Measurements from ENCODE around the gene MECP2.

The MECP2 gene

DNA sequence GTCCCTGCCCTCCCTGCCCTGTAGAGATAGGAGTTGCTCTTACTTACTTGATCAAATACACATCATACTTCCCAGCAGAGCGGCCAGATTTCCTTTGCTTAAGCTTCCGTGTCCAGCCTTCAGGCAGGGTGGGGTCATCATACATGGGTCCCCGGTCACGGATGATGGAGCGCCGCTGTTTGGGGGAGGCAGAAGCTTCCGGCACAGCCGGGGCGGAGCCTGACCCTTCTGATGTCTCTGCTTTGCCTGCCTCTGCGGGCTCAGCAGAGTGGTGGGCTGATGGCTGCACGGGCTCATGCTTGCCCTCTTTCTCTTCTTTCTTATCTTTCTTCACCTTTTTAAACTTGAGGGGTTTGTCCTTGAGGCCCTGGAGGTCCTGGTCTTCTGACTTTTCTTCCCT is 65.4 kb downstream of the MECP2 start:
- TF ChIP-seq, protein P1, sequence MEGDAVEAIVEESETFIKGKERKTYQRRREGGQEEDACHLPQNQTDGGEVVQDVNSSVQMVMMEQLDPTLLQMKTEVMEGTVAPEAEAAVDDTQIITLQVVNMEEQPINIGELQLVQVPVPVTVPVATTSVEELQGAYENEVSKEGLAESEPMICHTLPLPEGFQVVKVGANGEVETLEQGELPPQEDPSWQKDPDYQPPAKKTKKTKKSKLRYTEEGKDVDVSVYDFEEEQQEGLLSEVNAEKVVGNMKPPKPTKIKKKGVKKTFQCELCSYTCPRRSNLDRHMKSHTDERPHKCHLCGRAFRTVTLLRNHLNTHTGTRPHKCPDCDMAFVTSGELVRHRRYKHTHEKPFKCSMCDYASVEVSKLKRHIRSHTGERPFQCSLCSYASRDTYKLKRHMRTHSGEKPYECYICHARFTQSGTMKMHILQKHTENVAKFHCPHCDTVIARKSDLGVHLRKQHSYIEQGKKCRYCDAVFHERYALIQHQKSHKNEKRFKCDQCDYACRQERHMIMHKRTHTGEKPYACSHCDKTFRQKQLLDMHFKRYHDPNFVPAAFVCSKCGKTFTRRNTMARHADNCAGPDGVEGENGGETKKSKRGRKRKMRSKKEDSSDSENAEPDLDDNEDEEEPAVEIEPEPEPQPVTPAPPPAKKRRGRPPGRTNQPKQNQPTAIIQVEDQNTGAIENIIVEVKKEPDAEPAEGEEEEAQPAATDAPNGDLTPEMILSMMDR (IDR thresholded peaks at IDR 0.05; ENCODE audit: low read depth, low read length, missing control alignments), result no peak
- no peak for DNase-seq (ENCODE audit: extremely low read depth, low read depth)
- no peak overlapping the region for H3K4me3 ChIP-seq (replicated peaks; ENCODE audit: low read depth, low read length)

DNA sequence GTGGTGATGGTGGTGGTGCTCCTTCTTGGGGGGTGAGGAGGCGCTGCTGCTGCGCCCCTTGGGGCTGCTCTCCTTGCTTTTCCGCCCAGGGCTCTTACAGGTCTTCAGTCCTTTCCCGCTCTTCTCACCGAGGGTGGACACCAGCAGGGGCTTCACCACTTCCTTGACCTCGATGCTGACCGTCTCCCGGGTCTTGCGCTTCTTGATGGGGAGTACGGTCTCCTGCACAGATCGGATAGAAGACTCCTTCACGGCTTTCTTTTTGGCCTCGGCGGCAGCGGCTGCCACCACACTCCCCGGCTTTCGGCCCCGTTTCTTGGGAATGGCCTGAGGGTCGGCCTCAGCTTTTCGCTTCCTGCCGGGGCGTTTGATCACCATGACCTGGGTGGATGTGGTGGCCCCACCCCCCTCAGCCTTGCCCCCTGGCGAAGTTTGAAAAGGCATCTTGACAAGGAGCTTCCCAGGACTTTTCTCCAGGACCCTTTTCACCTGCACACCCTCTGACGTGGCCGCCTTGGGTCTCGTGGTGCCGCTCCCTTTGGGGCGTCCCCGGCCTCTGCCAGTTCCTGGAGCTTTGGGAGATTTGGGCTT is 66.7 kb downstream of the MECP2 start:
- TF ChIP-seq, protein P1 (IDR thresholded peaks at IDR 0.05; ENCODE audit: low read depth, low read length, missing control alignments), result no peak
- no peak overlapping the region for H3K4me3 ChIP-seq (replicated peaks; ENCODE audit: low read depth, low read length)
- no peak for DNase-seq (ENCODE audit: extremely low read depth, low read depth)

DNA sequence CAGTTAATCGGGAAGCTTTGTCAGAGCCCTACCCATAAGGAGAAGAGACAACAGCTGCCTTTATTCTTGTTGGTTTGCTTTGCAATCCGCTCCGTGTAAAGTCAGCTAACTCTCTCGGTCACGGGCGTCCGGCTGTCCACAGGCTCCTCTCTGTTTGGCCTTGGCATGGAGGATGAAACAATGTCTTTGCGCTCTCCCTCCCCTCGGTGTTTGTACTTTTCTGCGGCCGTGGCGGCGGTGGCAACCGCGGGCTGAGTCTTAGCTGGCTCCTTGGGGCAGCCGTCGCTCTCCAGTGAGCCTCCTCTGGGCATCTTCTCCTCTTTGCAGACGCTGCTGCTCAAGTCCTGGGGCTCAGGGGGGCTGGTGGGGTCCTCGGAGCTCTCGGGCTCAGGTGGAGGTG is 67.3 kb downstream of the MECP2 start:
- no peak overlapping the region for H3K4me3 ChIP-seq (replicated peaks; ENCODE audit: low read depth, low read length)
- no peak for DNase-seq (ENCODE audit: extremely low read depth, low read depth)
- TF ChIP-seq, protein P1 (IDR thresholded peaks at IDR 0.05; ENCODE audit: low read depth, low read length, missing control alignments), result no peak

DNA sequence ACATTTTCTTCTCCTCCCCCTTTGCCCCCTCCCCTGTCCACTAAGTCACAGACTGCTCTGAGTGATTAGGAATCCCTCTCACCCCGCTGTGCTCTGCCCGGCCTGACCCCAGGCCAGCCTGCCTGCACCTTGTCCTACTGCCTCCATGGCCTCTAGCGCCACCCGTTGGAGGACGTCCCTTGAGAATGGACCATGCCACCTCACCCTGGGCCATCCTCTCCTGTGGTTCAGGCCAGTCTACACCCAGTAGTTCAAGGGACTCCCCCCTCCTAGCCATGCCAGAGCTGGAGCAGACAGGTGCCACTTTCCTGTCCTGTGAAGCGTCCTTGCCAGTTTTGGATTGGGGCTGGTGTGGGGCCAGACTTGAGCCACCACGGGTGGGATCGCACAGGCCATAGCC is 68.1 kb downstream of the MECP2 start:
- DNase-seq (ENCODE audit: extremely low read depth, low read depth), result no peak
- TF ChIP-seq, protein P1 (IDR thresholded peaks at IDR 0.05; ENCODE audit: low read depth, low read length, missing control alignments), result no peak
- H3K4me3 ChIP-seq (replicated peaks; ENCODE audit: low read depth, low read length), result no peak overlapping the region

DNA sequence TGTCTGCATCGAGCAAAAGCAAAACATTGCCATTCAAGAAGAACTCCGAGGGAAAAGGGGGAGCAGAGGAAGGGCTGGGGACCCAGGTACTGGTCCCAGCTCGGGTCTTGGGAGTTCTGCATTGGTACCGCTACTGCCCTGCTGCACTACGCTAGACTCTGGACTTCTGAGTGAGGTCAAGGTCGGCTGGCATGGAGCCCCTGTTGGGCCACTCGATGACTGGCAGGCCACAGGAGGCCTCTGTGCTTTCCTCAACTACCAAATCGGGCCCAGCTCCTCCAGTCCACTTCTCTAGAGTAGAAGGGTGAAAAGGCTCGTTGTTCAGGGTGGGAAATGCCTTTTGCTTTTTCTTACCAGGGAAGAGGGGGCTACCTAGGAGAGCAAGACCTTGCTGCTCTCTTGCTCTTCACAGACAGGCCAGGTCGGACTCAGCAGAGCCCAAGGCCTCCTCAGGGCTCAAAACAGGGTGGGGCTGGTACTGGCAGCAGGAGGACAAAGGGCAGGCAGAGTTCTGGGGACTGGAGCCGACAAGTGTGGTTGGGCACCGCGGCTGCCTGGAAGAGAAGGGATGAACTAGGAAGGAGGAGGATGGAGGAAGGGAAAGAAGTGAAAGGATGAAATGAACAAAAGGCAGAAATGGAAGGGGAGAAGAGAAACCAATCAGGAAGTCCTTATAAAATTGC is 68.9 kb downstream of the MECP2 start:
- no peak for DNase-seq (ENCODE audit: extremely low read depth, low read depth)
- no peak overlapping the region for H3K4me3 ChIP-seq (replicated peaks; ENCODE audit: low read depth, low read length)
- TF ChIP-seq, protein P1 (IDR thresholded peaks at IDR 0.05; ENCODE audit: low read depth, low read length, missing control alignments), result no peak

DNA sequence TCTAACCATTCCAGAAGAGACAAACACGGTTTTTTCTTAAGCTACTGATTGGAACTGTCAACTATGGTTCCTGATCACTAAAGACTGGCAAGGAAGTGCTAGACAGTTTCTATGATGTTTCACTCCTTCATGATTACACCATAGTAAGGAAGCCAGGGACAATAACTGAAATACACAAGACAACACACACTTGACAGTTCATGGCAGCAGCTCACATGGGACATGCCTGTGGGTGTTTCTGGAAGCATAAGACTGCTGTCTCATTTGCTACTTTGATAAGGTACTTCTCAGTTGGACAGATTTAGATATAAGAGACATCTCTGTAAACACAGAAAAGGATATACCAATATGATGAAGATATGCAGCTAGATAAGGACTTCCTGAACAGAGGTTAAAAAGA is 69.5 kb downstream of the MECP2 start:
- no peak for DNase-seq (ENCODE audit: extremely low read depth, low read depth)
- TF ChIP-seq, protein P1 (IDR thresholded peaks at IDR 0.05; ENCODE audit: low read depth, low read length, missing control alignments), result no peak
- no peak overlapping the region for H3K4me3 ChIP-seq (replicated peaks; ENCODE audit: low read depth, low read length)
